CD4-positive, alpha-beta T cell treated with Interleukin-6 for 4 hours (primary cell): ENCODE data around the gene ATP10B.
"Not testable (repeated sequence)": the region's sequence is repeated elsewhere in the genome, so short reads cannot be mapped to it uniquely, and the experiment has no call there.

Source experiments
- DNase-seq: peaks from one replicate; pipeline ENCODE4 v3.0.0-alpha.2; 2020; ENCODE audit warnings: mixed read lengths

The ATP10B gene

GRCh38 chr5:160749682-160750081, 102.3 kb downstream of the ATP10B start:
- DNase-seq = no peak

- no peak for DNase-seq
Observed at GRCh38 chr5:160749026-160749425, 103.0 kb downstream of the ATP10B start.

GRCh38 chr5:160747987-160748386, 104.0 kb downstream of the ATP10B start:
- DNase-seq = no peak

GRCh38 chr5:160747559-160747958, 104.5 kb downstream of the ATP10B start:
- no peak for DNase-seq

GRCh38 chr5:160744268-160745101, 107.5 kb downstream of the ATP10B start:
- DNase-seq = no peak

GRCh38 chr5:160743027-160743426, 109.0 kb downstream of the ATP10B start:
- no peak for DNase-seq

- DNase-seq = no peak
Observed at GRCh38 chr5:160742446-160742845, 109.6 kb downstream of the ATP10B start.

GRCh38 chr5:160727296-160727997, 124.6 kb downstream of the ATP10B start:
- DNase-seq = no peak

- DNase-seq = no peak
Observed at GRCh38 chr5:160726721-160727120, 125.3 kb downstream of the ATP10B start.

- no peak for DNase-seq
Observed at GRCh38 chr5:160720822-160721221, 131.2 kb downstream of the ATP10B start.

- not testable (repeated sequence) for DNase-seq
Observed at GRCh38 chr5:160715508-160715907, 136.5 kb downstream of the ATP10B start.

GRCh38 chr5:160703547-160704189, 148.3 kb downstream of the ATP10B start:
- DNase-seq = no peak

- no peak for DNase-seq
Observed at GRCh38 chr5:160702934-160703333, 149.1 kb downstream of the ATP10B start.

GRCh38 chr5:160702311-160702803, 149.7 kb downstream of the ATP10B start:
- DNase-seq = no peak

GRCh38 chr5:160701403-160701802, 150.6 kb downstream of the ATP10B start:
- DNase-seq = no peak

GRCh38 chr5:160699301-160699700, 152.7 kb downstream of the ATP10B start:
- DNase-seq = no peak

- DNase-seq = no peak
Observed at GRCh38 chr5:160697281-160697680, 154.7 kb downstream of the ATP10B start.

GRCh38 chr5:160694896-160695295, 157.1 kb downstream of the ATP10B start:
- no peak for DNase-seq

GRCh38 chr5:160693831-160694465, 158.1 kb downstream of the ATP10B start:
- DNase-seq = no peak

- DNase-seq = no peak
Observed at GRCh38 chr5:160692271-160692670, 159.7 kb downstream of the ATP10B start.

- DNase-seq = no peak
Observed at GRCh38 chr5:160685695-160686094, 166.3 kb downstream of the ATP10B start.

GRCh38 chr5:160685219-160685618, 166.8 kb downstream of the ATP10B start:
- no peak for DNase-seq
